ENCODE measurements around the gene AHI1.

- TF ChIP-seq CTCF (conservative IDR thresholded peaks at IDR 0.05; ENCODE audit: low read depth, low read length) (no peak), EZH2 (IDR thresholded peaks at IDR 0.05; ENCODE audit: borderline replicate concordance, low read depth, low read length, poor library complexity, severe bottlenecking) (no peak)
Observed at GRCh38 chr6:135428078-135428477, 69.5 kb downstream of the AHI1 start.
